Prostate gland (tissue), 2 donors: Measurements from ENCODE around the gene ZNF423.

ENCODE experiments used
- CTCF ChIP-seq, 4 experiments: fragments of 200-600 bp in 2 of 4; fragments of 450-650 bp in 2 of 4; sonication (generic) in 2 of 4; IDR thresholded peaks; 1 replicate in 3 of 4; 2 replicates in 1 of 4; pipeline ENCODE4 v1.5.1; 2016 to 2019; ENCODE audit warnings: antibody characterized with exemption in 4 of 4, mild to moderate bottlenecking in 2 of 4, moderate library complexity in 2 of 4
- POLR2A ChIP-seq: fragments of 450-650 bp; IDR thresholded peaks from one replicate; pipeline ENCODE4 v1.6.1; 2016; ENCODE audit warnings: antibody characterized with exemption, mild to moderate bottlenecking

GRCh38 chr16:49596068-49596467 is 259.8 kb downstream of the ZNF423 start:
- no peak for TF ChIP-seq CTCF (IDR thresholded peaks at IDR 0.05)
- no peak for TF ChIP-seq POLR2A
